Tibial artery (tissue), 4 donors: Measurements from ENCODE around the gene HUNK.

ENCODE experiments used
- DNase-seq, 2 donors: peaks; one replicate each; pipeline ENCODE4 v3.0.0-alpha.2; 2019
- H3K27ac ChIP-seq, 2 donors: fragments of 200-600 bp; sonication (generic) in 1 of 2; 1 replicate in 1 of 2; 2 replicates in 1 of 2; pipeline ENCODE4 v1.5.1; 2018 to 2019; ENCODE audit warnings: mild to moderate bottlenecking in 1 of 2
- H3K27me3 ChIP-seq, 2 donors: fragments of 200-600 bp; sonication (generic) in 1 of 2; one replicate each; pipeline versions ENCODE4 v1.5.1 to v1.6.0; 2016 to 2019
- H3K36me3 ChIP-seq, 3 donors: fragments of 200-600 bp; sonication (generic) in 2 of 3; one replicate each; pipeline ENCODE4 v1.5.1; 2016 to 2019; ENCODE audit warnings: mild to moderate bottlenecking in 2 of 3
- H3K4me1 ChIP-seq, 4 donors: fragments of 200-600 bp; sonication (generic) in 2 of 4; 1 replicate in 3 of 4; 2 replicates in 1 of 4; pipeline ENCODE4 v1.5.1; 2016 to 2019
- H3K4me3 ChIP-seq, 2 donors: fragments of 200-600 bp; sonication (generic) in 1 of 2; 1 replicate in 1 of 2; 2 replicates in 1 of 2; pipeline ENCODE4 v1.5.1; 2018 to 2019; ENCODE audit warnings: mild to moderate bottlenecking in 2 of 2
- H3K9me3 ChIP-seq, 3 donors: fragments of 200-600 bp; sonication (generic) in 1 of 3; one replicate each; pipeline ENCODE4 v1.5.1; 2016 to 2019
- intact Hi-C: fragments of 100-400 bp; cut with DNase I; formaldehyde crosslinking; loops from one replicate; pipeline ENCODE4 v1.15.0; 2023; ENCODE audit warnings: low total_unique reads
- TF ChIP-seq, protein P1 (sequence below), 2 experiments: fragments of 200-600 bp in 1 of 2; fragments of 450-650 bp in 1 of 2; IDR thresholded peaks; one replicate each; pipeline ENCODE4 v1.5.1; 2017 to 2019; ENCODE audit warnings: antibody characterized with exemption in 2 of 2, mild to moderate bottlenecking in 1 of 2, moderate library complexity in 1 of 2

Gene HUNK

DNA sequence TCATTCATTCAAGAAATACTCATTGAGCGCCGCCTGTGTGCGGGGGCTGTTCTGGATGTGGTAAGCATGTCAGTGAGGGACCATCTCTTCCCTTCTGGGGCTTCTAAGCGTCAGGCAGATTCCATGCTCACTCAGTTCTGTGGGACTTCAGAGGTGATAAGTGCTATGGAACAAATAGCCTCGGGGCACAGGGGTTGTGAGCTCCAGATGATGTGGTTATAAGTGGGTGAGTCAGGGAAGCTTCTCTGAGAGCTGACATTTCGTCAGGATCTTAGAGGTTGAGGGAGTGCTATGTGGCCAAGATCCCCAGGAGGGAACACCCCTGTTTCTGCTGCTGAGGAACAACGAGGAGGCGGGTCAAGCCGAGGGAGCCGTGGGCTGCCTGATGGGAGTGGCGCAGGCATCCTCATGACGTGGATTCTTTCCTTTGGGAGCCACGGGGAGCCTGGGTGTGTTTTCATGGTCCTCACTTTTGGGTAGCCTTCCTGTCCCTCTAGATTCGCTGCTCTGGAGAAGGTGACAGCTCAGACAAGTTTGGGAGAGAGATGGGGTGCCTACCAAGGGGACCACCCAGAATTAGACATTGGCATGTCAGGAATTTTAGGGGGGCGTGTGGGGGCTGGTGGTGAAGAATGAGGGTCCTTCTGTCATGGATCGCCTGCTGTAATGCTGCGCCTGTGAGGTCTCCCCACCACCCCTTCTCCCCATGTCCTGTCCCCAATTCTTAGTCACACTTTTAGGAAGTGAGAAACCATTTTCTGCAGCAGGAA lies 38.5 kb downstream of the HUNK start:
- intact Hi-C loops, result no loop called here
- Histone ChIP-seq H3K36me3 (no peaks in the 10 kb centered on the region), H3K27me3 (peaks cover 0 to 23% of the 10 kb centered on the region in 2 donors), H3K9me3 (no peaks in the 10 kb centered on the region), H3K27ac (no peak overlapping the region), H3K4me3 (no peak overlapping the region), H3K4me1 (no peaks in the 10 kb centered on the region)
- TF ChIP-seq, protein P1, sequence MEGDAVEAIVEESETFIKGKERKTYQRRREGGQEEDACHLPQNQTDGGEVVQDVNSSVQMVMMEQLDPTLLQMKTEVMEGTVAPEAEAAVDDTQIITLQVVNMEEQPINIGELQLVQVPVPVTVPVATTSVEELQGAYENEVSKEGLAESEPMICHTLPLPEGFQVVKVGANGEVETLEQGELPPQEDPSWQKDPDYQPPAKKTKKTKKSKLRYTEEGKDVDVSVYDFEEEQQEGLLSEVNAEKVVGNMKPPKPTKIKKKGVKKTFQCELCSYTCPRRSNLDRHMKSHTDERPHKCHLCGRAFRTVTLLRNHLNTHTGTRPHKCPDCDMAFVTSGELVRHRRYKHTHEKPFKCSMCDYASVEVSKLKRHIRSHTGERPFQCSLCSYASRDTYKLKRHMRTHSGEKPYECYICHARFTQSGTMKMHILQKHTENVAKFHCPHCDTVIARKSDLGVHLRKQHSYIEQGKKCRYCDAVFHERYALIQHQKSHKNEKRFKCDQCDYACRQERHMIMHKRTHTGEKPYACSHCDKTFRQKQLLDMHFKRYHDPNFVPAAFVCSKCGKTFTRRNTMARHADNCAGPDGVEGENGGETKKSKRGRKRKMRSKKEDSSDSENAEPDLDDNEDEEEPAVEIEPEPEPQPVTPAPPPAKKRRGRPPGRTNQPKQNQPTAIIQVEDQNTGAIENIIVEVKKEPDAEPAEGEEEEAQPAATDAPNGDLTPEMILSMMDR (IDR thresholded peaks at IDR 0.05), result no peak
- DNase-seq, result no peak

DNA sequence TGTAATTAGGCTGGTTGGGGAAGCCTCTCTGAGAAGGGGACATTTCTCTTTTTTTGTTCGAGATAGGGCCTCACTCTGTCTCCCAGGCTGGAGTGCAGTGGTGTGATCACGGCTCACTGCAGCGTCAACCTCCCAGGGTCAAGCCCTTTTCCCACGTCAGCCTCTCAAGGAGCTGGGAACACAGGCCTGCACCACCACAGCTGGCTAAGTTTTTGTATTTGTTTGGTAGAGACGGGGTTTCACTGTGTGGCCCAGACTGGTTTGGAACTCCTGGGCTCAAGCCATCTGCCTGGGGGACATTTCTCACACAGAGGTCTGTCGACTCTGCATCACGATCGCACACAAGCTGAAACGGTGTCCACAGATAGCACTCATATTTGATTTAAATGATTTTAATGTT lies 39.7 kb downstream of the HUNK start:
- Histone ChIP-seq H3K4me3 (no peak overlapping the region), H3K27me3 (peaks cover 0 to 19% of the 10 kb centered on the region in 2 donors), H3K4me1 (no peaks in the 10 kb centered on the region), H3K9me3 (no peaks in the 10 kb centered on the region), H3K36me3 (no peaks in the 10 kb centered on the region), H3K27ac (no peak overlapping the region)
- TF ChIP-seq, protein P1 (IDR thresholded peaks at IDR 0.05), result no peak
- DNase-seq, result no peak
- intact Hi-C loops, result no loop called here

DNA sequence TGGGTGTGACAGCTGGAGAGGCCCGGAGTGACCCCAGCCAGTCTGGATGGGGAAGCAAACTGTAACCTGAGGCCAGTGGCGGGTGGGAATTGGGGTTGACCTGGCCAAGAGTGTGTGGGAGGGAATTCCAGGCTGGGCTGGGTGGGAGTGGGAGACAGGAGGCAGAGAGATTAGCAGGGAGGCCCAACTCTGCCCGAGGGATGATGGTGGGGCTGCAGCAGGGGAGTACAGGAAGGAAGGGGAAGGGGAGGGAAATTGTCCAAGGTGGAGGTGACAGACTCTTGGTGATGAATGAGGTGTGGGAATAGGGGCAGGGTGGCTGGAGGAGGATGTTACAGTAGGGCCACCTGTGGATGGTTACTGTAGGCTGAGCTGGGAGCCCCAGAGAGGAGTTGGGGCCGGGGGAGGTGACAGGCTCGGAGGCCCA lies 40.4 kb downstream of the HUNK start:
- H3K4me1 ChIP-seq, result no peaks in the 10 kb centered on the region
- H3K4me3 ChIP-seq, result no peak overlapping the region
- H3K27ac ChIP-seq, result no peak overlapping the region
- H3K9me3 ChIP-seq, result no peaks in the 10 kb centered on the region
- H3K27me3 ChIP-seq, result peaks cover 0 to 19% of the 10 kb centered on the region in 2 donors
- DNase-seq, result no peak
- TF ChIP-seq, protein P1 (IDR thresholded peaks at IDR 0.05), result no peak
- intact Hi-C loops, result no loop called here
- no peaks in the 10 kb centered on the region for H3K36me3 ChIP-seq

DNA sequence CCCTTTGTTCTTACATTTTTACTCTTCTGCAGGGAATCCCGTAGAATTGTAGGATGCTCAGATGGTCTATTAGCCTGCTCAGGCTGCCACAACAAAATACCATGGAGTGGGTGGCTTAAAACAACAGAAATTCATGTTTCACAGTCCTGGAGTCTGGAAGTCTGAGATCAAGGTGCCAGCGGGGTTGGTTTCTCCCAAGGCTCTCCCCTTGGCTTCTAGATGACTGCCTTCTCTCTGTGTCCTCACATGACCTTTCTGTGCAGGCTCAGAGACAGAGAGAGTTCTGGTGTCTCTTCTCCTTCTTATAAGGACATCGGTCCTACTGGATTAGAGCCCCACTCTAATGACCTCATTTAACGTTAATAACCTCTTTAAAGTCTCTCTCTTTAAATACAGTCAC lies 41.7 kb downstream of the HUNK start:
- no peak for DNase-seq
- Histone ChIP-seq H3K27ac (no peak overlapping the region), H3K27me3 (peaks cover 0 to 9% of the 10 kb centered on the region in 2 donors), H3K36me3 (no peaks in the 10 kb centered on the region), H3K4me1 (no peaks in the 10 kb centered on the region), H3K9me3 (no peaks in the 10 kb centered on the region), H3K4me3 (no peak overlapping the region)
- intact Hi-C loops, result no loop called here
- TF ChIP-seq, protein P1 (IDR thresholded peaks at IDR 0.05), result no peak

DNA sequence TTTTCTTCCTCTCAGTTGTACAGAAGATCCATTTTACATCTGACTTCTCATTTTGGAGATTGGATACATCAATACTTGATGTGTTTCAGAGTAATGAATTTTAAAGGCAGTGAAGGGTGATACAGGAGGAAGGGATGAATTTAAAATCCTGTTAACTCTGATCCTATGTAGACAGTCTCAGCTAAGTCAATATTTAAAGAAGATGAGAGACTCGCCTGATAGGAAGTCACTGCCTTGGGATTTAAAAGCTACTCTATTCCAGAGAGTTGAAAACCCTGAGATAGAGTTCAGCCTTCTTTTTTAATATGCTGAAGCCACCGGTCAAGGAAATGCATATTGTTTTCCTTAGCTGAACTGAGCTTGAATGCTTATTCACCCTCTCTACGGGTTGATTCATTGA lies 42.7 kb downstream of the HUNK start:
- H3K27me3 ChIP-seq, result peaks cover 0 to 3% of the 10 kb centered on the region in 2 donors
- TF ChIP-seq, protein P1 (IDR thresholded peaks at IDR 0.05), result no peak
- H3K4me1 ChIP-seq, result no peaks in the 10 kb centered on the region
- H3K9me3 ChIP-seq, result no peaks in the 10 kb centered on the region
- no peaks in the 10 kb centered on the region for H3K36me3 ChIP-seq
- no peak for DNase-seq
- H3K27ac ChIP-seq, result no peak overlapping the region
- intact Hi-C loops, result no loop called here
- H3K4me3 ChIP-seq, result no peak overlapping the region
